Endothelial cell of umbilical vein (primary cell): ENCODE results near the gene CCDC187. TPM values are rescaled to one million over a fixed set of nuclear protein-coding genes. Genes with fewer than 3 reads are reported as not detected.

ENCODE experiments used
- BruUV-seq: library from RNA; stranded (reverse); fragments of 400-500 nt; replicated peaks from 2 replicates; lab custom pipeline; 2021; lab: Mats Ljungman, UMichigan
- CTCF ChIA-PET: fragments of 300-600, 350-600 bp; sonication (Branson Sonifier 250); formaldehyde crosslinking; loops from one replicate; lab custom pipeline; 2021; ENCODE audit warnings: antibody characterized with exemption, inconsistent platforms; lab: Charles Lee
- POLR2A ChIA-PET: fragments of 300-600, 350-600 bp; sonication (Branson Sonifier 250); formaldehyde crosslinking; loops from one replicate; lab custom pipeline; 2021; ENCODE audit warnings: antibody characterized with exemption, inconsistent platforms; lab: Charles Lee
- DNase-seq: peaks from one replicate; pipeline ENCODE4 v3.0.0-alpha.2; 2011; ENCODE audit warnings: low read depth, low spot score
- FAIRE-seq: peaks from 2 replicates; lab custom pipeline; 2011; peaks lifted over from hg19 to GRCh38; lab: Jason Lieb, UNC
- H2AFZ ChIP-seq: 2 replicates; pipeline ENCODE4 v1.6.0; 2012; ENCODE audit warnings: low read depth, low read length, control low read depth, inconsistent platforms
- H3K27ac ChIP-seq: 2 replicates; pipeline ENCODE4 v1.5.1; 2011; ENCODE audit warnings: low read depth, mild to moderate bottlenecking, control low read depth, low read length, moderate library complexity; ENCODE audit not compliant: insufficient read depth
- H3K27me3 ChIP-seq, 2 experiments: 2 replicates each; pipeline versions ENCODE4 v1.6.0 to v1.6.1; 2011; ENCODE audit warnings: low read length in 2 of 2, mixed read lengths in 1 of 2; ENCODE audit not compliant: control insufficient read depth in 2 of 2, insufficient read depth in 2 of 2
- H3K36me3 ChIP-seq, 2 experiments: 2 replicates in 1 of 2; 3 replicates in 1 of 2; pipeline ENCODE4 v1.5.1; 2011; ENCODE audit warnings: low read length in 2 of 2, mild to moderate bottlenecking in 1 of 2, moderate library complexity in 1 of 2; ENCODE audit not compliant: control insufficient read depth in 2 of 2, insufficient read depth in 2 of 2; ENCODE audit errors: extremely low read depth in 1 of 2
- H3K4me1 ChIP-seq: 3 replicates; pipeline ENCODE4 v1.5.1; 2011; ENCODE audit warnings: mild to moderate bottlenecking, low read length; ENCODE audit not compliant: control insufficient read depth, insufficient read depth; ENCODE audit errors: extremely low read depth
- H3K4me2 ChIP-seq: 2 replicates; pipeline ENCODE4 v1.6.1; 2011; ENCODE audit warnings: low read length, control low read depth, mixed read lengths; ENCODE audit not compliant: insufficient read depth
- H3K4me3 ChIP-seq, 3 experiments: fragments of 200-600 bp in 1 of 3; sonication (generic), shearing (Covaris generic) in 1 of 3; replicated peaks in 1 of 3; 2 replicates each; pipeline ENCODE4 v1.5.1; 2011 to 2016; ENCODE audit warnings: control low read depth in 3 of 3, low read length in 3 of 3, mild to moderate bottlenecking in 2 of 3, inconsistent platforms in 1 of 3, low read depth in 1 of 3, moderate library complexity in 1 of 3; ENCODE audit not compliant: insufficient read depth in 1 of 3
- H3K79me2 ChIP-seq: 2 replicates; pipeline ENCODE4 v1.6.0; 2012; ENCODE audit warnings: low read length, inconsistent platforms; ENCODE audit not compliant: control insufficient read depth, insufficient read depth
- H3K9ac ChIP-seq: replicated peaks from 2 replicates; pipeline ENCODE3; 2011; ENCODE audit warnings: low read length, control low read depth; ENCODE audit not compliant: insufficient read depth; ENCODE audit errors: extremely low read depth
- H3K9me1 ChIP-seq: replicated peaks from 3 replicates; pipeline ENCODE4 v1.6.0; 2011; ENCODE audit warnings: mild to moderate bottlenecking, low read length; ENCODE audit not compliant: control insufficient read depth, insufficient read depth; ENCODE audit errors: extremely low read depth
- H3K9me3 ChIP-seq: replicated peaks from 2 replicates; pipeline ENCODE4 v1.5.1; 2012; ENCODE audit warnings: low read length, inconsistent platforms; ENCODE audit not compliant: control insufficient read depth, insufficient read depth
- H4K20me1 ChIP-seq: replicated peaks from 2 replicates; pipeline ENCODE3; 2011; ENCODE audit warnings: mild to moderate bottlenecking, low read length; ENCODE audit not compliant: control insufficient read depth, insufficient read depth; ENCODE audit errors: extremely low read depth
- CTCF ChIP-seq, 2 donors: IDR thresholded peaks; 1 replicate in 1 of 2; 2 replicates in 1 of 2; pipeline ENCODE4 v1.5.1; 2011; ENCODE audit warnings: low read length in 2 of 2, mild to moderate bottlenecking in 2 of 2, moderate library complexity in 2 of 2, control low read depth in 1 of 2, inconsistent platforms in 1 of 2, low read depth in 1 of 2; ENCODE audit not compliant: insufficient read depth in 1 of 2; ENCODE audit errors: extremely low read depth in 1 of 2
- EZH2 ChIP-seq: IDR thresholded peaks from 2 replicates; pipeline ENCODE4 v1.6.1; 2012; ENCODE audit warnings: borderline replicate concordance, low read depth, mild to moderate bottlenecking, moderate library complexity, low read length, inconsistent platforms; ENCODE audit not compliant: severe bottlenecking
- FOS ChIP-seq: IDR thresholded peaks from 2 replicates; pipeline ENCODE4 v1.6.1; 2011; ENCODE audit warnings: mild to moderate bottlenecking, low read length, moderate library complexity, borderline replicate concordance; ENCODE audit not compliant: insufficient read depth
- GATA2 ChIP-seq: IDR thresholded peaks from 2 replicates; pipeline ENCODE4 v1.7.0; 2011; ENCODE audit warnings: low read depth, mild to moderate bottlenecking, moderate library complexity, mixed read lengths, low read length; ENCODE audit not compliant: insufficient read length, insufficient read depth
- JUN ChIP-seq: IDR thresholded peaks from 2 replicates; pipeline ENCODE4 v1.6.1; 2011; ENCODE audit warnings: borderline replicate concordance, low read depth; ENCODE audit not compliant: insufficient read length, insufficient read depth
- MAX ChIP-seq: IDR thresholded peaks from 2 replicates; pipeline ENCODE4 v1.6.1; 2011; ENCODE audit not compliant: insufficient read depth, insufficient read length
- MYC ChIP-seq: IDR thresholded peaks from one replicate; pipeline ENCODE4 v1.6.1; 2011; ENCODE audit warnings: mild to moderate bottlenecking, low read depth, low read length
- POLR2A ChIP-seq: IDR thresholded peaks from 2 replicates; pipeline ENCODE4 v1.6.1; 2012; ENCODE audit warnings: low read depth, mild to moderate bottlenecking, control low read depth, low read length
- POLR2AphosphoS5 ChIP-seq: IDR thresholded peaks from 2 replicates; pipeline ENCODE4 v1.6.1; 2012; ENCODE audit warnings: low read depth, mild to moderate bottlenecking, control low read depth, low read length, moderate library complexity; ENCODE audit not compliant: insufficient read depth
- dilution Hi-C: fragments of 300-500 bp; cut with MboI; formaldehyde crosslinking; loops from one replicate; pipeline ENCODE4 v1.15.0; 2019; ENCODE audit warnings: low sequenced_read_pairs; ENCODE audit not compliant: extremely low pct_ligation_motif_present
- intact Hi-C: fragments of 100-400 bp; cut with micrococcal nuclease; formaldehyde crosslinking; loops from one replicate; pipeline ENCODE4 v1.10.0; 2022
- polyA plus RNA-seq, 4 experiments: library from polyadenylated mRNA; depleted of rRNA in 3 of 4; stranded (reverse) in 3 of 4; unstranded in 1 of 4; fragments of >200 nt; gene quantifications; 2 replicates each; pipeline versions ENCODE4 v1.2.1 to v1.2.3, GENCODE V29; 2011 to 2012; ENCODE audit warnings: missing spikeins in 1 of 4
- total RNA-seq: library from RNA; stranded (reverse); gene quantifications from 2 replicates; pipeline ENCODE4 v1.2.3, GENCODE V29; 2021

Gene CCDC187
- total and polyA plus RNA-seq, 2 donors (not counting 3 experiments of a cell fraction or from before 2014, with no cell fraction given), result not detected

- FAIRE-seq, result no peak
- POLR2A ChIA-PET, result no interaction called here
- peaks cover 40% of the 10 kb centered on the region for H3K79me2 ChIP-seq
- H3K27ac ChIP-seq, result no peak overlapping the region
- dilution Hi-C loops (no loop called here), intact Hi-C loops (no loop called here)
- peak overlapping the region in 2 of 3 experiments; percentile 66 to 80 for H3K4me3 ChIP-seq
- H3K36me3 ChIP-seq, result no peaks in the 10 kb centered on the region
- DNase-seq, result no peak
- no peak overlapping the region for H2AFZ ChIP-seq
- peaks cover 20% of the 10 kb centered on the region for H3K4me1 ChIP-seq
- no peaks in the 10 kb centered on the region for H3K9me3 ChIP-seq
- no peaks in the 10 kb centered on the region for H3K27me3 ChIP-seq
- CTCF ChIA-PET, result interaction anchor here (0.8 to 1.1 kb wide), 4 partner anchors 9 to 34 kb away, joined by 3 to 4 read pairs (median 3); no protein-coding TSS in a partner anchor
- H3K4me2 ChIP-seq, result peak overlapping the region; percentile 94
- H3K9ac ChIP-seq, result peak overlapping the region; percentile 87
- TF ChIP-seq CTCF (IDR thresholded peaks at IDR 0.05; ENCODE audit: extremely low read depth in 1 of 2, insufficient read depth in 1 of 2, low read depth in 1 of 2, low read length in 2 of 2) (no peak), FOS (no peak), EZH2 (no peak), MYC (no peak), JUN (no peak), GATA2 (no peak), MAX (no peak), POLR2AphosphoS5 (no peak), POLR2A (no peak)
- no peaks in the 10 kb centered on the region for H4K20me1 ChIP-seq
- H3K9me1 ChIP-seq, result no peaks in the 10 kb centered on the region
- BruUV-seq, result no TSS peak
These were observed 25.3 kb upstream of the CCDC187 start for GRCh38 chr9:136329211-136329627.
